Trophoblast cell (in vitro differentiated cells and primary cell): ENCODE results near the gene ALPK3.
"Not testable (repeated sequence)": the region's sequence is repeated elsewhere in the genome, so short reads cannot be mapped to it uniquely, and the experiment has no call there.

Experiments
- DNase-seq, 2 donors: peaks; one replicate each; pipeline ENCODE4 v3.0.0-alpha.2; 2016
- H2AFZ ChIP-seq: 2 replicates; pipeline ENCODE4 v1.6.1; 2013; ENCODE audit warnings: low read length, moderate library complexity, mild to moderate bottlenecking; ENCODE audit not compliant: insufficient read depth, poor library complexity
- H2AK5ac ChIP-seq: 2 replicates; pipeline ENCODE4 v1.6.1; 2013; ENCODE audit warnings: mild to moderate bottlenecking, low read length
- H2BK120ac ChIP-seq: 2 replicates; pipeline ENCODE4 v1.6.1; 2013; ENCODE audit warnings: low read length, mild to moderate bottlenecking, moderate library complexity; ENCODE audit not compliant: insufficient read depth, poor library complexity
- H2BK12ac ChIP-seq: 2 replicates; pipeline ENCODE4 v1.6.1; 2013; ENCODE audit warnings: mild to moderate bottlenecking, low read length, moderate library complexity
- H2BK5ac ChIP-seq: 2 replicates; pipeline ENCODE4 v1.6.1; 2013; ENCODE audit warnings: low read length, low read depth, moderate library complexity, mild to moderate bottlenecking; ENCODE audit not compliant: poor library complexity
- H3K14ac ChIP-seq: 2 replicates; pipeline ENCODE4 v1.6.1; 2013; ENCODE audit warnings: mild to moderate bottlenecking, low read length
- H3K18ac ChIP-seq: 2 replicates; pipeline ENCODE4 v1.6.1; 2013; ENCODE audit warnings: mild to moderate bottlenecking, low read length
- H3K23ac ChIP-seq: 2 replicates; pipeline ENCODE4 v1.6.1; 2013; ENCODE audit warnings: low read length
- H3K27ac ChIP-seq: 2 replicates; pipeline ENCODE4 v1.5.1; 2013; ENCODE audit warnings: low read depth, mild to moderate bottlenecking, inconsistent platforms, low read length, moderate library complexity
- H3K27me3 ChIP-seq: 2 replicates; pipeline ENCODE4 v1.6.1; 2013; ENCODE audit warnings: inconsistent platforms, mild to moderate bottlenecking, low read length, moderate library complexity; ENCODE audit not compliant: insufficient read depth
- H3K36me3 ChIP-seq, 2 experiments: 1 replicate in 1 of 2; 2 replicates in 1 of 2; pipeline ENCODE4 v1.6.1; 2013; ENCODE audit warnings: low read length in 2 of 2, mild to moderate bottlenecking in 2 of 2, moderate library complexity in 1 of 2; ENCODE audit not compliant: insufficient read depth in 2 of 2, control insufficient read depth in 1 of 2
- H3K4ac ChIP-seq: 2 replicates; pipeline ENCODE4 v1.6.1; 2013; ENCODE audit warnings: low read depth, mild to moderate bottlenecking, low read length, moderate library complexity
- H3K4me1 ChIP-seq, 2 experiments: 1 replicate in 1 of 2; 2 replicates in 1 of 2; pipeline ENCODE4 v1.6.1; 2013; ENCODE audit warnings: low read length in 2 of 2, mild to moderate bottlenecking in 2 of 2, moderate library complexity in 1 of 2; ENCODE audit not compliant: insufficient read depth in 2 of 2, control insufficient read depth in 1 of 2
- H3K4me2 ChIP-seq: 2 replicates; pipeline ENCODE4 v1.6.1; 2013; ENCODE audit warnings: inconsistent platforms, mild to moderate bottlenecking, low read length, moderate library complexity
- H3K4me3 ChIP-seq: 2 replicates; pipeline ENCODE4 v1.5.1; 2013; ENCODE audit warnings: mild to moderate bottlenecking, low read depth, low read length, inconsistent platforms
- H3K79me1 ChIP-seq: one replicate; pipeline ENCODE4 v1.6.1; 2013; ENCODE audit warnings: low read length
- H3K79me2 ChIP-seq: 2 replicates; pipeline ENCODE4 v1.6.1; 2013; ENCODE audit warnings: low read length, mild to moderate bottlenecking; ENCODE audit not compliant: control insufficient read depth, insufficient read depth, poor library complexity
- H3K9ac ChIP-seq: 2 replicates; pipeline ENCODE4 v1.6.1; 2013; ENCODE audit warnings: mild to moderate bottlenecking, low read length
- H3K9me3 ChIP-seq: 2 replicates; pipeline ENCODE4 v1.6.1; 2013; ENCODE audit warnings: low read depth, mild to moderate bottlenecking, control low read depth, inconsistent platforms, low read length; ENCODE audit not compliant: insufficient read depth
- H4K12ac ChIP-seq: 2 replicates; pipeline ENCODE4 v1.6.1; 2013; ENCODE audit warnings: low read depth, mild to moderate bottlenecking, low read length, moderate library complexity
- H4K8ac ChIP-seq: 2 replicates; pipeline ENCODE4 v1.6.1; 2013; ENCODE audit warnings: low read depth, mild to moderate bottlenecking, low read length, moderate library complexity
- H4K91ac ChIP-seq: one replicate; pipeline ENCODE4 v1.6.1; 2013; ENCODE audit warnings: low read depth, mild to moderate bottlenecking, low read length, moderate library complexity
- WGBS: extraction: QIAGEN DNeasy Blood & Tissue Kit; methylation state at CpG from one replicate; pipeline ENCODE4 v1.1.7; 2013; ENCODE audit warnings: missing lambda C conversion rate; ENCODE audit not compliant: insufficient read length, insufficient coverage; ENCODE audit errors: extremely low coverage; 5-methylcytosine and 5-hydroxymethylcytosine counted together

Gene ALPK3

GRCh38 chr15:84873997-84874396 is 56.8 kb downstream of the ALPK3 start:
- no peaks in the 10 kb centered on the region for H3K9me3 ChIP-seq
- H2BK12ac ChIP-seq, result no peak overlapping the region
- no peak overlapping the region for H3K27ac ChIP-seq
- no CpG with 5 or more reads among the region's 7 CpGs for WGBS
- no peaks in the 10 kb centered on the region for H3K27me3 ChIP-seq
- H2AK5ac ChIP-seq, result no peak overlapping the region
- no peak overlapping the region for H3K4ac ChIP-seq
- peaks cover 9 to 11% of the 10 kb centered on the region in 2 experiments for H3K4me1 ChIP-seq
- no peak overlapping the region for H3K4me2 ChIP-seq
- no peak overlapping the region for H2AFZ ChIP-seq
- H3K36me3 ChIP-seq, result peaks cover 9 to 12% of the 10 kb centered on the region in 2 experiments
- H4K12ac ChIP-seq, result no peak overlapping the region
- H3K4me3 ChIP-seq, result no peak overlapping the region
- H3K79me2 ChIP-seq, result no peaks in the 10 kb centered on the region
- no peak overlapping the region for H4K91ac ChIP-seq
- H2BK5ac ChIP-seq, result no peak overlapping the region
- no peak overlapping the region for H3K23ac ChIP-seq
- DNase-seq, result no peak
- H3K79me1 ChIP-seq, result peaks cover 7% of the 10 kb centered on the region
- H2BK120ac ChIP-seq, result no peak overlapping the region
- H4K8ac ChIP-seq, result no peak overlapping the region
- H3K9ac ChIP-seq, result no peak overlapping the region
- H3K18ac ChIP-seq, result no peak overlapping the region
- no peak overlapping the region for H3K14ac ChIP-seq

GRCh38 chr15:84874981-84875699 is 58.0 kb downstream of the ALPK3 start:
- no peaks in the 10 kb centered on the region for H3K79me2 ChIP-seq
- H4K8ac ChIP-seq, result no peak overlapping the region
- H3K79me1 ChIP-seq, result peaks cover 8% of the 10 kb centered on the region
- no peak overlapping the region for H2BK5ac ChIP-seq
- H3K4me3 ChIP-seq, result no peak overlapping the region
- DNase-seq, result no peak
- H3K4me2 ChIP-seq, result no peak overlapping the region
- whole genome bisulfite sequencing, result no CpG with 5 or more reads among the region's 5 CpGs
- H3K36me3 ChIP-seq, result peaks cover 0 to 1% of the 10 kb centered on the region in 2 experiments
- H2AFZ ChIP-seq, result no peak overlapping the region
- no peak overlapping the region for H4K12ac ChIP-seq
- H3K9me3 ChIP-seq, result no peaks in the 10 kb centered on the region
- H3K4ac ChIP-seq, result no peak overlapping the region
- no peak overlapping the region for H2BK120ac ChIP-seq
- no peak overlapping the region for H3K9ac ChIP-seq
- H3K23ac ChIP-seq, result no peak overlapping the region
- peaks cover 10 to 14% of the 10 kb centered on the region in 2 experiments for H3K4me1 ChIP-seq
- H3K14ac ChIP-seq, result no peak overlapping the region
- H2BK12ac ChIP-seq, result no peak overlapping the region
- no peak overlapping the region for H3K18ac ChIP-seq
- no peak overlapping the region for H2AK5ac ChIP-seq
- H3K27ac ChIP-seq, result no peak overlapping the region
- H3K27me3 ChIP-seq, result no peaks in the 10 kb centered on the region
- H4K91ac ChIP-seq, result peak overlapping the region; percentile 4

GRCh38 chr15:84876269-84876668 is 59.1 kb downstream of the ALPK3 start:
- no peak overlapping the region for H2BK12ac ChIP-seq
- H3K9me3 ChIP-seq, result no peaks in the 10 kb centered on the region
- no peak overlapping the region for H4K8ac ChIP-seq
- no peak overlapping the region for H3K4ac ChIP-seq
- H3K27ac ChIP-seq, result no peak overlapping the region
- no peak for DNase-seq
- no peak overlapping the region for H3K4me3 ChIP-seq
- no peak overlapping the region for H2BK5ac ChIP-seq
- peaks cover 10 to 15% of the 10 kb centered on the region in 2 experiments for H3K4me1 ChIP-seq
- H3K18ac ChIP-seq, result no peak overlapping the region
- no peak overlapping the region for H3K23ac ChIP-seq
- no peak overlapping the region for H4K12ac ChIP-seq
- no peak overlapping the region for H3K9ac ChIP-seq
- H3K79me1 ChIP-seq, result peaks cover 8% of the 10 kb centered on the region
- H3K36me3 ChIP-seq, result no peaks in the 10 kb centered on the region
- H2BK120ac ChIP-seq, result no peak overlapping the region
- no peak overlapping the region for H2AFZ ChIP-seq
- H3K14ac ChIP-seq, result no peak overlapping the region
- H2AK5ac ChIP-seq, result no peak overlapping the region
- no peak overlapping the region for H4K91ac ChIP-seq
- no peaks in the 10 kb centered on the region for H3K27me3 ChIP-seq
- H3K79me2 ChIP-seq, result no peaks in the 10 kb centered on the region
- no peak overlapping the region for H3K4me2 ChIP-seq

- H2AFZ ChIP-seq, H4K8ac ChIP-seq, H3K4me2 ChIP-seq, H3K4ac ChIP-seq, H3K9me3 ChIP-seq, H3K4me3 ChIP-seq, H3K36me3 ChIP-seq, H2BK120ac ChIP-seq, H3K27ac ChIP-seq, H3K79me2 ChIP-seq, DNase-seq, H2BK12ac ChIP-seq, H3K18ac ChIP-seq, H3K23ac ChIP-seq, H2BK5ac ChIP-seq, H3K27me3 ChIP-seq, H3K9ac ChIP-seq, H3K79me1 ChIP-seq, H2AK5ac ChIP-seq, H4K12ac ChIP-seq, H3K14ac ChIP-seq: not testable (repeated sequence)
- peak overlapping the region; percentile 2 for H4K91ac ChIP-seq
- H3K4me1 ChIP-seq, result peaks cover 10 to 16% of the 10 kb centered on the region in 2 experiments
- no CpG with 5 or more reads among the region's 3 CpGs for WGBS
These were observed 60.5 kb downstream of the ALPK3 start for GRCh38 chr15:84877701-84878100.
